AML-193 (cell line): Measurements from ENCODE around the gene SLC25A13.

Experiments used
- DNase-seq, 2 experiments: peaks; one replicate each; lab custom pipeline; 2025; lab: John Stamatoyannopoulos, UW

The SLC25A13 gene

DNA sequence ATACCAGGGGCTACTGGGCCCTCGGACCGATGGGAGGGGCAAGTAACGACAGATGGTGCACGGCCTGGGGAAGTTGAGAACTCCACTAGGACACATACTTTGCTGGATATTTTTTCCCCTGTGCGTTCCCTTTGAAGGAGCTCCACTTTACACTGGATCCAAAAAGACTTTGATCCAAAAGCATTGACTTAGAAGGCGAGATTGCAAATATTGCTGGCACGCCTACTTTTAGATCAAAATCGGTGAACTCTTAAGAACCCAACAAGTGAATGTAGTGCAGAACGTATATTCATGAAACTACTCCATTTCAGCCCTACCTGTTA is 436 bp upstream of the SLC25A13 start:
- peak in 1 of 2 experiments; percentile 78 for DNase-seq

DNA sequence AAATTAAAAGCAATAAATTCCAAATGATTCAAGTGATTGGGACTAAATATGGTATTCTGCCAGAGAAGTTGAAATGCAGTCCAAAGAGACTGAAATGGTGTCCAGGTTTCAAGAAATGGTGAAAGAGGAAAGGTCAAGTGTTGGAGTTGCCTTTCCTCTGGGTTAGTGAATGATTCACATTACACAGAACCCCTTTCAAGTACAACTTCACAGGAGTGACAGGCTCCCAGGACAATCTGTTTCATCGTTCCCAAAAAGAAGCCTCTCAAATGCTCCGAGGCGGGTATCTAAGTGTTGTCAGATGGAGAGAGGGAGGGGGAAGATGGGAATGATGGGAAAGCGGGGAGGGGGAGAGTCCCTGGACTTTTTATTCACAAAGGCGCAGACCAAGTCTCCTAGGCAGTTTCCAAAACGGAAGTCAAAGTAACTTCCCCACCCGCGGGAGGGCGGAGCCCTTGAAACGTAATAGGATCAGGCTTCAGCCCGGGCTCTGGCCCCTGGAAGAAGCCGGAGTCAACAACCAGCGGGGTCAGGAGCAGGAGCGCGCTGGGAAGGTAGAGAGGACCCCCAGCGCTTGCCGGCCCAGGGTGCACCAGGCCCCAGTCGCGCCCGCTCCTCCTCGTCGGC is 754 bp downstream of the SLC25A13 start:
- peak; percentile 90 to 92 for DNase-seq

DNA sequence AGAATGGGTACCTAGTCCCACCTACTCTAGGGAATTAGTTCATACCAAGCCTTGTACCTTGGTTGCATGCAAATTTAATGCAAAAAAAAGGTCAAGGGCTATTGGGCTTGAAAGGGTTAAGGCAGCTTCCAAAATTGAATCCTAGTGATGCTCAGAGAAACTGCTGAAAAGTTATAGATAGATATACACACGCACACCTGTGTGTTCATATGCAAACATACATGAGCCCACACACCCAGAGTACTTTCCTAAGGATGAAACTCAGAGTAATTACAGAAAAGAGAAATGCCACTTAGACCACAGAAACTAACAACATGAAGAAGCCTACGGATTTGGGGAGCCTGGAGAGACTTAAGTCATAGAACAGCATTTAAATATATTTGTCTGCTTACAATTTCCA is 1.5 kb downstream of the SLC25A13 start:
- DNase-seq: peak in 1 of 2 experiments; percentile 18

DNA sequence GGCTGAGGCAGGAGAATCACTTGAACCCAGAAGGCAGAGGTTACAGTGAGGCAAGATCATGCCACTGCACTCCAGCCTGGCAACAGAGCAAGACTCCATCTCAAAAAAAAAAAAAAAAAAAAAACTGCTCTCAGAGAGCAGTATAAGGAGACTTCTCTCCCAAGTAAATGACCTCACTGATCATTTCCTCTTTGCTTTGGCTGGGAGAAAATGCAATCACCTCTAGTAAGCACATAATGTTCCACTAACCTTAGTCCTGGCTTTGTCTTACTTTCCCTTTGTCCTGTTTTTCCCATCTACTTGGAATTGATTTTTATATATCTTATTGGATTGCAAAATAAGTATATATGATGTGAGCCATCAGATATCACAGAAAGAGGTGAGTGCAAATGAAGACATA is 2.5 kb downstream of the SLC25A13 start:
- peak; percentile 13 to 24 for DNase-seq

DNA sequence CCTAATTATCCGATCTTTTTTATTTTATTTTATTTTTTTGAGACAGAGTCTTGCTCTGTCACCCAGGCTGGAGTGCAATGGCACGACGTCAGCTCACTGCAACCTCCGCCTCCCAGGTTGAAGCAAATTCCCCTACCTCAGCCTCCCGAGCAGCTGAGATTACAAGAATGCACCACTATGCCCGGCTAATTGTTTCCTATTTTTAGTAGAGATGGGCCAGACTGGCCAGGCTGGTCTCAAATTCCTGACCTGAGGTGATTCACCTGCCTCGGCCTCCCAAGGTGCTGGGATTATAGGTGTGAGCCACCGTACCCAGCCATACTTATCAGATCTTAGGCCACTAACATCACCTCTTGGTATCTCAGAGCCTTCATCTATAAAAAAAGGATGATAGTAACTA is 4.9 kb downstream of the SLC25A13 start:
- DNase-seq: no peak

DNA sequence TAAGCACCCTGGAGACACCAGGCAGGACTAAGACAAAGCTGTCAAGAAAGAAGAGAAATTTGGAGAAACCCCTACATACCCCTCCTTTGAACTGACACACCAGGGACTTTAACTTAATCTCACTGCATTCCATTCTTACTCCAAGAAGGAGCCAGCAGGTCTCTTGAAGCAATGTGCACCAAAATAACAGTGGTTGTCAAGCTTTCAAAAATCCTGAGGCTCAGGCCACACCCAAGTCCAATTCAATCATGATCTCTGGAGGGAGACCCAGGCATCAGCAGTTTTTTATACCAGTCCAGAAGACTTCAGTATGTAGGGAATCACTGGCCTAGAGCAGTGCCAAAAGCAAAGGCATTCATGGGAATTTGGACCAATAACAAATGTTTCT is 6.8 kb downstream of the SLC25A13 start:
- no peak for DNase-seq

DNA sequence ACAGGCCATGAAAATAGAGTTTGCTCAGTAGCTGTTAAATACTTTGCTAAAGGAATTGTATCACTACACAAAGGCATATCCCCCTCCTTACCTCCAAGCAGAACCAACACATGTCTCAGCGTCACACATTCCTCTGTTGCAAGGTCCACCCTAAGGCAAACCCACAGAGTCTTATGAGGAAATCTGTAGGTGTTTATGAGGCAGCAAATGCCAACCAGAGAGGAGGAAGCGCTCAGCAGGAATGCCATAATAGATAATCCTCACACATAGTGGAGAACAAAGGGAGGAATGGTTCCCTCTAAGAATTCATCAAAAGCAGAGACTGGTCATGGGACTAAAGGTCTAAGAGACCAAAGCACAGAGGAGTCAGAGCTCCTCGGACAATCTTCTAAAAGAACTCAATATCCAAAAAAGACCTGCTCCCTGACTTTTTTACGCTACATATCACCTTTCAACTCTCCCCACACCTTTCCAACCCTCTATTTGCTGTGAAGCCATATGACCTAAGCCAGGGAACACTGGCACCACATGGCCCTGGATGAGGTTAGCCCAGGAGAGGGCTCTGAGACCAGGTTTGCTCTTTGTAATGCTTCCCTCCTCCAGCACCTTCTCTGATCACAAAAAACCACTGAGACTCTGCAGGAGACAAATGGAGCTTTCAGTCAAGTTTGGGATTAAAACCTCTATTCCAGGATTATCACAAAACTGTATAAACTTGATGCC is 7.3 kb downstream of the SLC25A13 start:
- no peak for DNase-seq

DNA sequence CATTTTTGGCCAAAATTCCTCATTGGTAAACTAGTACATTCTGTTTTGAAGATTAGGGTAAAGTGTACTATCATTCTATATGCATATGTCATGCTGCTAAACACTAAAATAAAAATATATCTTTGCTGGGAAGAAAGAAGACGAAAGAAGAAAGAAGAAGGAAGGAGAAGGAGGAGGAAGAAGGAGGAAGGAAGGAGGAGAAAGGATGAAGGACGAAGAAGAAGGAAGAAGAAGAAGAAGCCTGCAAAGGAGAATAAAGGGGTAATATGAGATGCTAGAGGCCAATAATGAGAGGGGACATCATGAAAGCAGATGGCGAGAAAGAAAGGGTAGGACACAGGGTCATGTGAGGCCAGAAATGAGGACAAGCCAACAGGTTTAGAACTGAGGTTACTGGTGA is 8.0 kb downstream of the SLC25A13 start:
- no peak for DNase-seq

DNA sequence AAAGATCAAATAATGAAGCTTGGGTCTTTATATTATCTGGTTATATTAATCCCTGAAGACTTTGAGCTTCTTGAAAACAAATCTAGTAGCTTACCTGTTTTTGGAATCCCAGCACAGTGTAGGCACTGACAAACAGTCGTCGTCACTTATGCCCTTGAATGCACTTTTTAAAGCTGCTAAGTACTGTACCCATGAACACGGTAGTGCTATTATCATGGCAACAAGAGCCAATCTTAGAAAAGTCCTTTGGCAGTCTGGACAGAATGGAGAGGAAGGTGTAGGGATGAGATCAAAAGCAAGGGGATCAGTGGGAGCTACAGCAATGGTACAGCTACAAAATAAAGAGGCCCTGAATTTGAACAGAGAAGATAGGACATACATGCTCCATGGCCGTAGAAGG is 9.4 kb downstream of the SLC25A13 start:
- no peak for DNase-seq

DNA sequence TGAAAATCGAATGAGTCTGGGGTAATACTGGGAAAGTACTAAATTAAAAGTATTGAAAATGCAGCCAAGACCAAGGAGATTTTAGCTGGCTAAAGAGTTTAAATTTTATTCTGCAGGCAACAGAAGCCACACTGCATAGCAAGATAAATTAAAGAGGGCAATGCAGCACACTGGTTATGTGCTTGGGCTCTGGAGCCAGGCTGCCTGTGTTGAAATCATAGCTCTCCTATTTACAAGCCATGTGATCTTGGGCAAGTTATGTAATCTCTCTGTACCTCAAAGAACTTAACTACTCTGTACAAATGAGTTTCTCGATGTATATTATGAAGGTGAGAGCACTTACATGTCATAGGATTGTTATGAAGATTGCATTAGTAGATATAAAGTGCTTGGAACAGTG is 9.9 kb downstream of the SLC25A13 start:
- peak; percentile 96 to 97 for DNase-seq

DNA sequence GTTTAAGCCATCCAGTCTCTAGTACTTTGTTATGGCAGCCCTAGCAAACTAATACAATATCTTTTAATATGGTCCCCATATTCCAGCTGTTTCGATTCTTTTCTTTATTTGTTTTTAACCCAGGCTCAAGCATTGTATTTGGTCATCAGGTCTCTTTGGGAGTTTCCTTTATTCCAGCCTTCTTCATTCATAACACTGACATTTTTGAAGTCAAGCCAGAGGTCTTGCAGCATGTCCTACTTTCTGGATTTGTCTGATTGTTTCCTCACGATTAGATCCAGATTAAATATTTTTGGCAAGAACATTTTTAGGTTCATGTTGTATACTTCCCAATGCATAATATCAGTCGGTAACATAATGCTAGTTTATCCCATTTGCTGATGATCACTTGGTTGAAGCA is 11.8 kb downstream of the SLC25A13 start:
- DNase-seq: no peak

DNA sequence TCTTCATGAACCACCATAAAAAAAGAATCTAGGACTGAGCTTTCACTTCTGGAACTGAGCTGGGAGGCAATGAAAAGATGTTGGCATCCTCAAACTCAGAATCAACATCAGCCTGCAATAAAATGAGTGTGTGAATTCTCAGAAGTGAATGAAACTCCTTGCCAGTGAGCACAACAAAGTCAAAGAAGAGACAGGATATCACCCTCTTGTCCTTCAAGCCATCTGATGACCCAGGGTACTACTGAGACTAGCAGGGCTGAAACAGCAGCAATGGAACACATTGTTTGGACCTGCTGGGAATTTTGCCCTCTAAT is 13.0 kb downstream of the SLC25A13 start:
- DNase-seq: no peak

DNA sequence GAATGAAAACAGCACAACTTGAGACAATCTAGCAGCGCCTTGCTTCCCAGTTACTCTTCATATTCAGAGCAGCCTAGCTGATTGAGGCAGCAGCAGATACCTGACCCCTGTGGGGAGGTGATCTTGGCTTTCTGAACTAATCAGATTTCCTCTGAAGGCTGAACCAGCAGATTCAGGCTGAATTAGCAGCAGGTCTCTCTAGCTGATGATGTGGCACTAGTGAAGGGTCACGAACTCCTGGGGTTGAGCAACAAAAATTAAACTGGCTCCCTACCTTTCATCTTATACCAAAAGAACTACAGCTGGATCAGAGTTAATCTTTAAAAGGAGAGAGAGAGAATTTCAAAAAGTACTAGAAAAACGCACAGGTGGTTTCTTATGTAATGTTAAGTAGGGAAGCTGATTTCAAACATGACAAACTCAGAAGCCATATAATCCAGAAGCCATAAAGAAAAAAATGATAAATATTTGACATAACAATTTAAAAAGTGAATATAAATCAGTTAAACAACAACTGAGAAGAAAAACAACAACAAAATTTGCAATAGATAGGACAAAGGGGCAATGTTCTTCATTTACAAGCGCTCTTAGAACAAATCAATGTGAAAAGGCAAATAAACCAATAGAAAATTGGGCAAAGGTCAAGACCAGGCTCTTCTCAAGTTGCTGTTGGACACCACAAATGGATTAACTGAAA is 13.5 kb downstream of the SLC25A13 start:
- DNase-seq: no peak

DNA sequence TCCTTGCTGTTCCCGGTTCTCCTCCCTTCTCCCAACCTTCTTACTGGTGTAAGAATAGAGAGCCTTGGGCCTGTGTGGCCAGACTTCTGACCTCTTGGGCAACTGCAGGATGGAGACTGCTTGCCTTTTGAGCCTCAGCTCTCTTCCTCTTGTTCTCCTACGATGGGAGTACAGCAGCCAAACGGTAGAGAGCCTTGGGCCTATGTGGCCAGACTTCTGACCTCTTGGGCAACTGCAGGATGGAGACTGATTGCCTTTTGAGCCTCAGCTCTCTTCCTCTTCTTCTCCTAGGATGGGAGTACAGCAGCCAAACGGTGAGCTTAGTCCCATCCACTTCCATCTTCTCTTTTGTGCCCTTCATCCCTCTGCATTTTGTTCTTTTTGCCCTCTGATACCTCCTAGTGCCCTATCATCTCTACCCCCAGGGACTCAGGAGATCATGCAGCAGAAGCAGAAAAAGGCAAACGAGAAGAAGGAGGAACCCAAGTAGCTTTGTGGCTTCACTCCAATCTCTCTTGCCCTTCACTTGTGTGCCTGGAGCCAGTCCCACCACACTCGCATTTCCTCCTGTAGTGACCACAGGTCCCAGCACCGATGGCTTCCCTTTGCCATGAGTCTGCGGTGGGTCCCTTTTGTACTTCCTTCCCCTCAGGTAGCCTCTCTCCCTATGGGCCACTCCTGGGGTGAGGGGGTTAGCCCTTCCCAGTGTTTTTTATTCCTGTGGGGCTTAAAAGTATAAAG is 15.3 kb downstream of the SLC25A13 start:
- DNase-seq: peak; percentile 93 to 95

DNA sequence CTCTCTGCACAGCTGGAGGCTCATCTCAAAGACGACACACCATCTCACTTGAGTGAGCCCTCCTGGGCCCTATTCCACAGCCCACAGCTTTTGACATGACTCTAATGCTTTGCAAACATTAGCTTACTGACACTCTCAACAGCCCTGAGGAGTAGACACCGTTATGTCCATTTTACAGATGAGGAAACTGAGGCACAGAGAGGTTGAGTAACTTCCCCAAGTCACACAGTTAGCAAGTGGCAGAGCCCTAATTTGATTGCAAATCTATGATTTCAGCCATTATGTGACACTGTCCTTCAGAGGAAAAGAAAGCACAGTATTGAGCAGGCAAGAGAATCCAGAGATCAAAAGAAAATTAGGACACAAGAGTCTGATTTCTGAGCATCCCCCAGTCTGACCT is 16.0 kb downstream of the SLC25A13 start:
- DNase-seq: no peak

DNA sequence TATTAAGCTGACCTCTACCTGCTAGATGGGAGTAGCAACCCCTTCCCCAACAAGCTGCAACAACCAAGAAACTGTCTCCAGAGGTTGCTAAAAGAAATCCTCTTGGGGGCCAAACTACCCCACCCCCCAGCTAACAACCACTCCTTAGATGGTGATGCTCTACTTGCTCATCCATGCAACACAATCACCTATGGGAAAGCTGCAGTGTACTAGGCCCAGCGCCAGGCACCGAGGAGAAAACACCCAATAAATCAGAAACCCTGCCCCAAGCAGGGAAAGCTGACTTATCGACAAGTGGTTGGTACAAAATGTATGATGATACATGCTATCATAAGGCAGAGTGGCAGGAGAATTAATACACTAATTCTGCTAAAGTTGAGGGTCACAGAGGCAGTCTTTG is 17.3 kb downstream of the SLC25A13 start:
- no peak for DNase-seq

DNA sequence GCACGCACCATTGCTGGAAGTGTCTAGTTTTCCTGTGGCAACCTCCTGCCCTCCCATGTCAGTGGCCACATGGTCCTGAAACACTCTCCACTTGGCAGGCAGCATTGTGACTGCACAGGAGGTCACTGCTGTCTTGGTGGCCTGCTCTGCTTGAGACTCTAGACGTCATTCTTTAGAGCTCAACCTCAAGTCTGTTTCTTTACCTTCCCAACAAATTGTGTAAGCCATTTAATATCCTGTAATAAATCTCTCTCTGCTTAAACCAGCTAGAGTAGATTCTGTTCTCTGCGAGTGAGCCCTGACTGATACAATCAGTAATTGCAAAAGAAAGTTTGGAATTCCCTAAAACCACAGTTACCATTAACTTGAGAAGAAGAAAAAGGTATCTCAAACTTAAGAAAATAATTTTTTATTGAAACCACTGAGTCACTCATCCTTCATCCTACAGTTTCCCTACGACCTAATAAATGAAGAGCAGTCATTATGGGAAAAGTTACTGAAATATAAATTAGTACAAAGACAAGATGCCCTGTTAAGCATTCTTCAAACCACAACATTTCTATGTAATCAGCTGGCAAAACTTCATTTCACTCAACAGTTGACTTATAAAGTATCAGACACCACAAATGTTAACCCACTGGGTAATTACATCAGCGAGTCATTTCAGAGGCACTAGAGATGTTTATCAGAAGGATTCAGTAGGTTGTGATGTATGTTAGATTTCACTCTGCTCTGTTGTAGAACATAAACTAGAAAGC is 18.0 kb downstream of the SLC25A13 start:
- DNase-seq: no peak

DNA sequence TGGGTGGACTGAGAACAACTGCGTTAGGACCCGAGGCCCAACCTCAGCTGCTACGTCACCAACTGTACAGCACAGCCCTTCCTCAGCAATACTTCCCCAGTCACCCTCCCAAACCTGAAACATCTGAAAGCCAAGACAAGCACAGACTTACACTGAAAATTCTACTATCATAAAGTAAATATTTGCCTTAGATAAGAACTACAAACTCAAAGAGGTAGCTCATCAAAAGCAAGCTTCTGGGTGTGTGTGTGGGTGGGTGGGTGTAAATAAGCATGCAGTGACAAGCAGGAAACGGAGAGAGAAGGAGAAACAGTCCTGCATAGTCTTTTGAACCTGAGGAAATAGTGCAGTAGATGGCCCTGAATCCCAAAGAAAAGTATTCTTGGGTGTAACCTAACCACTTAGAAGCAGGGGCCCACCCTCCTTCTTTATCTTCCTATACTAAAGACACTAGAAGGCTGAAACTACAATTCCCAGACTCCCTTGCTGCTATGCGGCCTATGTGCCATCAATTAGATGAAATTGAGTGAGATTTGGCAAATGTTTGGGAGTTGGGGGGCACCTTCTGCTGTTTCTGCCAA is 18.7 kb downstream of the SLC25A13 start:
- DNase-seq: no peak

DNA sequence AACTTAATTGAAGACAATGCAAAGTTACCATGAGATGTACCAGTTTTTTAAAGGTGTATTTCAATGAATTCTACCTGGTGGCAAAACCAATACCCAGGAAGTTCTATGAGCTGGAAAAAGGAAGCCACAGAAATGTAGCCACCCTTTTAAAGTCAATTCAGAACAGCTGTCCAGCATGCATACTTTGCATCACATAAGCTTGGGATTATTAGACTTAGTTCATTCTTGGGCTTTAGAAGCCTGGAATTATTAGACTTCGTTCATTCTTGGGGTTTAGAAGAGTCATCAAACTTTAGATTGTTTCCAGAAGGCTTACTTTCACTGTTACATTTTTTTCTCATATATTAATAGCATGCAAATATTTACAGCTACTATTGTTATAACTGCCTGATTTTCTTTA is 20.9 kb downstream of the SLC25A13 start:
- no peak for DNase-seq

DNA sequence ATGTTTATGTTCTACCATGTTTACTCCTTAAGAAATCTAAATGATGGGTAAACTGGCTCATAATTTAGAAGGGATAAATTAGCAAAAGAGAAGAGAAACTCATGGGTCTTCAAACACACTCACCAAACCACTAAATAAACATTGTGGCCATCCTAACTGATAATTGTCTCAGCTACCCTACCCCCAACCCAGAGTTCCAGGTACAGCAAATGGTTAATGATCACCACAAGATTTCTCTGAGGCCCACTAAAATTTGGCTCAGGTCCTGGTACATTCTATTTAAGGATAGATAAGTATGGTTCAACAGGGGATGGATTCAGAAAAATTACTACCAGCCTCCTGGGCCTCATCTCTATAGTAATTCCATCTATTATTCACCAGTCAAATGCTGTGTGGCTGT is 21.4 kb downstream of the SLC25A13 start:
- no peak for DNase-seq

DNA sequence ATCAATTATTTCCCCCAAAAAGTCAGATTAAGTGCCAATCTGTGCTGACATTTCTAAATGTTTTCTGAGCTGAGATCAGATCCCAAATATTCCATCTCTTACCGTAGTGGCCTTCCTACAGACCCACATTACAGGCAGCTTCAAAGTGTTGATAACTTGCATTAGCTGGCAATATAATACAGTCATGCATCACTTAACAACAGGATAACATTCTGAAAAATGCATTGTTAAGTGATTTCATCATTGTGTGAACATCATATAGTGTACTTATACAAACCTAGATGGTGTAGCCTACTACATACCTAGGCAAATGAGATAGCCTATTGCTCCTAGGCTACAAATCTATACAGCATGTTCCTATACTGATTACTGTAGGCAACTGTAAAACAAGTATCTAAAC is 22.4 kb downstream of the SLC25A13 start:
- no peak for DNase-seq

DNA sequence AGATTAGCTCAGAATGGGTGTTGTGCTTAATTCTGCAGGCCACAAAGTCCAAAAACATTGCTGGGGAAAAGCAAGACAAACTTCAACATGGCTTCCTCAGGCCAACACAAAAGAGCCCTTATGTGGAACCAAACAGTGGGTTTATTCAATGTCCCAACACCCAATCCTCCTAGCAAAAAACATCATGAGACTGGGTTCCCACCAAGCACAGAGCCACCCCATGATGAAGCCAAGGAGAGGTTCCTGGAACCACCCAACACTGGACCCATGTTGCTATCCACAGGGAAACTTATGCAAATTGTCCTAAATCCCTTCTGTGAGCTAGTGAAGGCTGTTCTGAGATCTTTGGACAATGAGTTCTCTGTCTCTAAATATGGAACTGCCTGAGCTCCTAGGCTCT is 24.0 kb downstream of the SLC25A13 start:
- DNase-seq: no peak
